Heart right ventricle (tissue), 16 donors: ENCODE results near the gene TEKT2. TPM values are rescaled to one million over a fixed set of nuclear protein-coding genes. Genes with fewer than 3 reads are reported as not detected.

ENCODE experiments used
- ATAC-seq, 8 donors: fragments of 200-7000 bp; cut with Tn5 transposase; one replicate each; pipeline ENCODE4 v1.9.1; 2020; ENCODE audit warnings: mild to moderate bottlenecking in 8 of 8, moderate library complexity in 8 of 8, moderate number of reproducible peaks in 1 of 8
- DNase-seq, 2 donors: peaks; one replicate each; pipeline ENCODE4 v3.0.0-alpha.2; 2020
- H3K27ac ChIP-seq, 10 donors: fragments of 200-600 bp; sonication (generic) in 2 of 10; one replicate each; pipeline versions ENCODE4 v1.5.0 to v1.8.0; 2020 to 2022; ENCODE audit warnings: mild to moderate bottlenecking in 3 of 10
- H3K27me3 ChIP-seq, 7 donors: fragments of 200-600 bp; one replicate each; pipeline ENCODE4 v1.8.0; 2021 to 2022; ENCODE audit warnings: mild to moderate bottlenecking in 2 of 7
- H3K36me3 ChIP-seq, 9 donors: fragments of 200-600 bp; sonication (generic) in 1 of 9; one replicate each; pipeline versions ENCODE4 v1.5.0 to v1.8.0; 2020 to 2022; ENCODE audit warnings: mild to moderate bottlenecking in 2 of 9
- H3K4me1 ChIP-seq, 9 donors: fragments of 200-600 bp; sonication (generic) in 1 of 9; one replicate each; pipeline versions ENCODE4 v1.5.0 to v1.8.0; 2020 to 2022; ENCODE audit warnings: mild to moderate bottlenecking in 4 of 9
- H3K4me3 ChIP-seq, 10 donors: fragments of 200-600 bp; sonication (generic) in 2 of 10; one replicate each; pipeline versions ENCODE4 v1.5.0 to v1.8.0; 2020 to 2022; ENCODE audit warnings: mild to moderate bottlenecking in 7 of 10, moderate library complexity in 2 of 10
- H3K9me3 ChIP-seq, 11 donors: fragments of 200-600 bp in 10 of 11; sonication (generic) in 2 of 11; one replicate each; pipeline versions ENCODE4 v1.5.0 to v1.8.0; 2013 to 2022; ENCODE audit warnings: mild to moderate bottlenecking in 2 of 11, control low read depth in 1 of 11, moderate library complexity in 1 of 11
- CTCF ChIP-seq, 9 donors: fragments of 200-600 bp; sonication (generic) in 2 of 9; IDR thresholded peaks; one replicate each; pipeline versions ENCODE4 v1.5.0 to v1.8.0; 2021 to 2022; ENCODE audit warnings: antibody characterized with exemption in 9 of 9, mild to moderate bottlenecking in 5 of 9, moderate library complexity in 1 of 9
- WGBS, 2 donors: extraction: QIAGEN DNeasy Blood & Tissue Kit; methylation state at CpG; one replicate each; pipeline ENCODE4 v1.1.7; 2013; ENCODE audit warnings: inconsistent platforms in 1 of 2; 5-methylcytosine and 5-hydroxymethylcytosine counted together
- intact Hi-C, 10 donors: fragments of 100-400 bp; cut with DNase I; formaldehyde crosslinking; loops; one replicate each; pipeline versions ENCODE4 v1.11.1 to v1.14.2; 2022
- polyA plus RNA-seq, 2 donors: library from polyadenylated mRNA; stranded (reverse); fragments of 200-250 nt; gene quantifications; one replicate each; pipeline ENCODE4 v1.2.3, GENCODE V29; 2013
- total RNA-seq, 10 donors: library from RNA; stranded (reverse); fragmentation: NEBNext Ultra II Directional in 3 of 10; extraction: Animal tissue kit (Norgen Biotek cat#: 25700) in 3 of 10; gene quantifications; one replicate each; pipeline versions ENCODE4 v1.2.1 to v1.2.4, GENCODE V29; 2021 to 2023
- donor health status: Arrhythmogenic right ventricular cardiomyopathy.
- donor health status: ischemic (EF 13 %, LVEDD 7.1; RV severe dilation, severe dysfunction).
- donor health status: healthy with polysubstance abuse.
- donor health status: DM: no; HTN: yes; CAD: no.
- donor health status: DM: no; HTN: no; CAD: no.
- donor health status: ischemic (EF 25% LVEDD 6.9; RV normal size, moderate dysfunction).
- donor health status: ischemic (EF 25% LVEDD 5.7; RV mildly dilated, moderate dysfunction).
- donor health status: healthy.
- donor health status: DM: yes; HTN: yes; CAD: no.
- donor health status: Ischemic cardiomyopathy.
- donor health status: ischemic (EF 35%, LVEDD 5.7; RV mildly dilated, moderate dysfunction).
- donor health status: nonischemic (EF 11% LVEDD 7.7; RV severe dilation, severe dysfunction).
- donor health status: DM: yes; HTN: yes; CAD: no.
- donor health status: PGD.
- donor health status: ischemic (EF 29% LVEDD 5.4; RV normal size, mild dysfunction).
- donor health status: nonischemic (EF 23%, LVEDD 6.1; RV moderate dilation, normal function).

TEKT2 gene
- total and polyA plus RNA-seq, 12 donors: 0.06 TPM; not detected in 11

GRCh38 chr1:36051821-36052220 is 32.1 kb upstream of the TEKT2 start:
- DNase-seq (no peak), ATAC-seq (no peak)
- Histone ChIP-seq H3K27me3 (no peaks in the 10 kb centered on the region), H3K27ac (no peak overlapping the region), H3K36me3 (peaks cover 0 to 94% (median 40%) of the 10 kb centered on the region in 9 donors), H3K4me3 (no peak overlapping the region), H3K4me1 (peaks cover 0 to 4% (median 0%) of the 10 kb centered on the region in 9 donors), H3K9me3 (peaks cover 0 to 12% (median 0%) of the 10 kb centered on the region in 11 donors)
- no peak for TF ChIP-seq CTCF (IDR thresholded peaks at IDR 0.05)
- intact Hi-C loops: no loop called here

DNA sequence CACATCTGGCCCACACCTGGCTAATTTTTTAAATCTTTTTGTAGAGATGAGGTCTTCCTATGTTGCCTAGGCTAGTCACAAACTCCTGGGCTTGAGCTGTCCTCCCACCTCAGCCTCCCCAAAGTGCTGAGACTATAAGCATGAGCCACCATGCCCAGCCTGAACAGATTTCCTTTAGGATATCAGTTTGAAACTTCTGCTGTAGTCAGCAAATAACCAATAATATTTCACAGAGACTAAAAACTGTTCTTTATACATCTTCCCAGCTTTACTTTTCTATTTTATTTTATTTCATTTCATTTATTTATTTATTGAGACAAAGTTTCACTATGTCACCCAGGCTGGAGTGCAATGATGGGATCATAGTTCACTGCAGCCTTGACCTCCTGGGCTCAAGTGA is 29.9 kb upstream of the TEKT2 start:
- Histone ChIP-seq H3K36me3 (peaks cover 0 to 93% (median 28%) of the 10 kb centered on the region in 9 donors), H3K9me3 (no peaks in the 10 kb centered on the region), H3K27me3 (no peaks in the 10 kb centered on the region), H3K4me3 (no peak overlapping the region), H3K4me1 (peaks cover 0 to 4% (median 0%) of the 10 kb centered on the region in 9 donors), H3K27ac (no peak overlapping the region)
- no peak for ATAC-seq
- DNase-seq: no peak
- TF ChIP-seq CTCF (IDR thresholded peaks at IDR 0.05): no peak
- intact Hi-C loops: no loop called here

DNA sequence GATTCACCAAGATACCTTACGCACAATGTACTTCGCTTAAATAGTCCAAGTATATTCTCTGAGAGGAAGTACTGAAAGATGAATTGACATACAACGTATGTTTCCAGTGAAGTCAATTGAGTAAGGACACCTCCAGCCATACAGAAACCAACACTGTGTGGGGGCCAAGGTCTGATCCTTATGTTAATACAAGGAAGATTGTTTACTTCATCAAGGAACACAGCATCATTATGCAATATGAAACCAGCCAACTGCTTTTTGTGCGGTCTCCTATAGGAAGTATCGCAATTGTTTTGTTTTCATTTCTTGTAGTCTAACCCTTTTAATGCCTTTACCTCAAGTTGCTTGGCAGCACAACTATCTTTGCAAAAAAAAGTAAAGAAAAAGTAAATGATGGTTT is 28.2 kb upstream of the TEKT2 start:
- intact Hi-C loops: no loop called here
- DNase-seq (no peak), ATAC-seq (no peak)
- H3K4me1 ChIP-seq: peaks cover 0 to 4% (median 0%) of the 10 kb centered on the region in 9 donors
- 91% methylated on average over 5 of the region's 5 CpGs for WGBS, 2 donors
- no peak overlapping the region for H3K4me3 ChIP-seq
- no peaks in the 10 kb centered on the region for H3K27me3 ChIP-seq
- no peaks in the 10 kb centered on the region for H3K9me3 ChIP-seq
- TF ChIP-seq CTCF (IDR thresholded peaks at IDR 0.05): no peak
- peaks cover 0 to 90% (median 21%) of the 10 kb centered on the region in 9 donors for H3K36me3 ChIP-seq
- peak overlapping the region in 1 of 10 donors; percentile 44 for H3K27ac ChIP-seq

DNA sequence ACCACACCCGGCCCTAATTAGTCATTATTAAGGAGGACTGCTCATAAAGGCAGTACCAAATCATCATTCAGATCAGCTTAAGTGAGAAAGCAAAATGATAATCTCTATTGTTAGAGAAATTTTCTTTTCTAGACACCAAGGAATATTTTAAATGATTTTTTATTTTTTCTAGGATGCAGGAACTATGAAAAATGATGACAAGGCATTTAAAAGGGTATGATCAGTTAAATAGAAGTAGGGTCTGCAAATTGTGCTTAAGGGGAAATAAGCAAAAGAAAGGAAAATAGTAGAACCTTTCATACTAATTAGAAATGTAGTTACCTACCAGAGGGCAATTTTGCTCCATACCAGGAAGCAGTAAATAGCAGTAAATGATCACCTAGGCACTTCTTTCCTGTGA is 21.6 kb upstream of the TEKT2 start:
- intact Hi-C loops: no loop called here
- Histone ChIP-seq H3K36me3 (peaks cover 0 to 41% (median 0%) of the 10 kb centered on the region in 9 donors), H3K27me3 (no peaks in the 10 kb centered on the region), H3K4me3 (no peak overlapping the region), H3K9me3 (no peaks in the 10 kb centered on the region), H3K4me1 (no peaks in the 10 kb centered on the region), H3K27ac (no peak overlapping the region)
- no peak for TF ChIP-seq CTCF (IDR thresholded peaks at IDR 0.05)
- no peak for DNase-seq
- 97% methylated on average over 1 of the region's 1 CpG for WGBS, 2 donors
- no peak for ATAC-seq

- intact Hi-C loops: no loop called here
- no peak for ATAC-seq
These were observed 16.0 kb upstream of the TEKT2 start for GRCh38 chr1:36067871-36068270.

More at GRCh38 chr1:36067871-36068270, 16.0 kb upstream of the TEKT2 start:
- Histone ChIP-seq H3K4me3 (no peak overlapping the region), H3K4me1 (no peaks in the 10 kb centered on the region), H3K27me3 (no peaks in the 10 kb centered on the region), H3K36me3 (peaks cover 0 to 3% (median 0%) of the 10 kb centered on the region in 9 donors), H3K9me3 (no peaks in the 10 kb centered on the region), H3K27ac (no peak overlapping the region)
- DNase-seq: no peak
- TF ChIP-seq CTCF (IDR thresholded peaks at IDR 0.05): no peak
